CD1c-positive myeloid dendritic cell (primary cell): ENCODE data around the gene RPL39L.
"Not testable (repeated sequence)": the region's sequence is repeated elsewhere in the genome, so short reads cannot be mapped to it uniquely, and the experiment has no call there.

Experiments
- DNase-seq: peaks from one replicate; pipeline ENCODE4 v3.0.0-alpha.2; 2016; ENCODE audit errors: extremely low spot score

Gene RPL39L

DNA sequence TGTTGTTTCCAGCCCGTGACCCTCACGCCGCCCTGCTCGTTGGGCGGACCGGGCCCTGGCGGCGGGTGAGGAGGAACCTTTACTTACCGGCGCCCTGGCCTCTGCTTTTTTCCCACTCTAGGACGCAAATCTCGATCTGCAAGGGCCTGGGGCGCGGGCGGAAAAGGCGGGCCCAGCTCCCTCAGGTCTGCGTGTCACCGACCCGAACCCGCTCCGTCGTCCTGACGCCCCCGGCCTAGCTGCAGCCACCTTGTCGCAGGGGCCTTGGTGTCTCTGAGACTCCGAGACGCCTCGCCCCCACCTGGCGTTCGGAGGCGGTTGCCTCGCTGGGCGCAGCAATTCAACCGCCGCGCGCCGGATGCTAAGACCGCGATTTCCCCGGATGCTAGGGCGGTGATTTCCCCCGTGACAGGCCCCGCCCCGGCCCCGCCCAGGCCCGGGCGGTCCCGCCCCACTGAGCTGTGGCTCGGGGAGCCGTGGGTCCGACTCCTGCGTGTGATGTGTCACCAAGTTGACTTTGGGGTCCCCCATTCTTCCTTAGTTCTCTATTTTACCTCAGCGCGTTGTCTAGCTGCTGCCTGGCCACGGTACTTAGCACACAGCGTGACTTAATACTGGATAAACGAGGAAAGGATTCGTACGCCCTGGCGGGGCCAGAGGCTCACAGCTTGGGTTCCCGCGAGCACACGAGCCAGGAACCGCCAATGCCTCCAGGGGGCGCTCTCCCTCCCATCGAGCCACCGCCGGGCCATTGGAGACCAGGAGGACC, at the start of gene RPL39L:
Gene RPL39L (minus strand): TSS at position 371 of the 769 bp plus-strand sequence. CDS start 18,196 bp downstream, outside the sequence.
- peak; percentile 90 for DNase-seq

DNA sequence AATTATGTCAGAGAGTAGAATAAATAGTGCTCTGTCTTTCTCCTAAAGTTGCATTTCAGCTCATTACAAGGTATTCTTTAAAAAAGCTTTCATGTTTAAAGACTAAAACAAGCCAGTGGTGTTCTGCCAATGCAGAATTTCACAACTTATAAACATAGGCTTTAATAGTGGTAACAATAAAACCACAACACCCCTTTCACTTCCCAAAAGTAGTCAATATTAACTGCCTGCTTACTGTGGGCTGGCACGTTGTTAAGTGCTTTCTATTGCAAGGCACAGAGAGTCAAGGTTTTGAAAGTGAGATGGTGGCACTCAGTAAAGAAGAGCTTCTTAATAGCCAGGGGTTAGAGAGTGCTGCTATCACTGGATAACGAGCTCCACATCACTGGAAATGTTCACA, 49.6 kb upstream of the RPL39L start:
- peak; percentile 51 for DNase-seq

GRCh38 chr3:187186801-187187421, 47.6 kb upstream of the RPL39L start:
- no peak for DNase-seq

DNA sequence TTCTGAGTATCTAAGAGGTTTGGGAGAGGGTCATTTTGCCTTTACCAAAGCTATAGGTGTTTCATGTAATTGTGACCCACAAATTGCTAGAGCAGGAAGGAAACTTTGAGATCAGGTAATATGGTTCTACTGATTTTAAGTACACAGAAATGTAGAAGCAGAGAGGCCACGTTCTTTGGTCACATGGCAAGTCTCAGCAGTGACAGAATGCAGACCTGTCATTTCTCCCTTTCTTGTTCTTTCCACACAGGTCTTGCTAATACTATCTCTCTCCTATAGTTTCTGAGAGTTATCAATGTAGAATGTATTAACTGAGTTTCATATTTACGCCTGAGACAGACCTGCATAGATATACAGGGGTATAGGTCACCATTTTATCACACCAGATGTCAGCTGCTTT, 47.1 kb upstream of the RPL39L start:
- no peak for DNase-seq

DNA sequence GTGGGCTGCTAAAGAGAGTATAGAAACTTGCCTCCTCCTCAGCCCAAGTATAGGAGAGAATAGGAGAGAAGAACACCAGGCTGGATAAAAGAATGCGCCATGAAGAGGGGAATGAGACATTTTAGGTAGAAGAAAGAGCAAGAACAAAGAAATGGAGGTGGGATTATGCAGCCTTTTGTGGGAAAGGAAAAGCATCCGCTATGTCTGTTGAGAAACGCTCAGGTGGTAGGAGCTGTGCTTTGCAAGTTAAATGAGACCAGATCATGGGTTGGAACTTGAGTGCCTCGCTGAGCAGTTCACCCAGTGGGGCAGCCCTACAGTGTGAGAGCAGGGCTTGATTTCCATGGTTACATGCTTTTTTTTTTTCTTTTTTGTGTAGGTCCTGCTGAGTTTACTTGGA, 46.5 kb upstream of the RPL39L start:
- no peak for DNase-seq

DNA sequence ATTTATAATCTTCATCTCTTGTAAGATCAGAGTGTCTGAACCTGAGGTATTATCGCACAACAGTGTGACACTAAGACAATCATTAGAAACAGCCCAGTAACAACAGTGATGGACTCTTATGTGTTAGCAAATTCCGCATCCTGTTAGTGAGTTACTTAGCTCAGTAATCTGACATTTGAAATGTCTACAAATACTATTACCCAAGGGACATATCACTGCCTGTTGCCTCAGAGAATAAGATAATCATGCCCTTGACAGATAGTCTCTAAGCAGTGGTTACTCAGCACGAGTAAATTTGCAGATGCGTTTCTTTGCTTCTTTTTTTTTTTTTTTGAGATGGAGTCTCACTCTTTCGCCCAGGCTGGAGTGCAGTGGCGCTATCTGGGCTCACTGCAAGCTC, 44.6 kb upstream of the RPL39L start:
- DNase-seq = no peak

DNA sequence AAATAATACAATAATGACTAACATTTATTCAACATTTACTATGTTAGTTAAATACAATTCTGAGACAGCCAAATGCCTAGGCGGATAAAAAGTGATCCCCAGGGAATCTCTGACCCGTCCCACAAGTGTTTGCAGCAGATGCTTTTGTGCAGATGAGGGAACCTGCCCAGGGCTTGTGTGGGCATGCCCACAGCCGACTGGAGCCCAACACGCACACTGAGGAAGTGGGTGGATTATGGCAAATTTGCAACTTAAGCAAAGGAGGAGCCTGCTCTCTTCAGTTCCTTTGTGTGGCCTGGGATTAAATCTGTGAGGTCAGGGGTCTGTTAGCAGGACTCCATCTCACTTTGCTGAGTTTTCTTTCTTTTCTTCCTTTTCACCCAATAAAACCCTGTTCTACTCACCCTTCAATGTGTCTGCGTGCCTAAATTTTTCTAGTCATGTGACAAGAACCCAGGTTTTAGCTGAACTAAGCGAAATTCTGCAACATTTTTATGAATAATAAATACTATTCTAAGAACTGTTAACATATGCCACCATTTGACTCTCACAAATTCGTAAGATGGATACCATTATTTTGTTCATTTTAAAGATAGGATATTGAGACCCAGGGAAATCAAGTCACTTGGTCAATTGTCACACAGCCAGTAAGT, 44.0 kb upstream of the RPL39L start:
- peak; percentile 50 for DNase-seq

- no peak for DNase-seq
These were observed 42.3 kb upstream of the RPL39L start for GRCh38 chr3:187181454-187182170.

- no peak for DNase-seq
These were observed 33.6 kb upstream of the RPL39L start for GRCh38 chr3:187172929-187173328.

DNA sequence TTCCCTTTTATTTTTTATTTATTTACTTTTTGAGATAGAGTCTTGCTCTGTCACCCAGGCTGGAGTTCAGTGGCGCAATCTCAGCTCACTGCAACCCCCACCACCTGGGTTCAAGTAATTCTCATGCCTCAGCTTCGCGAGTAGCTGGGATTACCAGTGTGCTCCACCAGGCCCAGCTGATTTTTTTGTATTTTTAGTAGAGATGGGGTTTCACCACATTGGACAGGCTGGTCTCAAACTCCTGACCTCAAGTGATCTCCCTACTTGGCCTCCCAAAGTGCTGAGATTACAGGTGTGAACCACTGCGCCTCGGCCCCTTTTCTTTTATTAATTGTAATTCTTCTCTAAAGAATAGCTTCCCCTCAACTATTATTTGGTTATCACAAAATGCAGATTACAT, 31.6 kb upstream of the RPL39L start:
- DNase-seq = not testable (repeated sequence)

DNA sequence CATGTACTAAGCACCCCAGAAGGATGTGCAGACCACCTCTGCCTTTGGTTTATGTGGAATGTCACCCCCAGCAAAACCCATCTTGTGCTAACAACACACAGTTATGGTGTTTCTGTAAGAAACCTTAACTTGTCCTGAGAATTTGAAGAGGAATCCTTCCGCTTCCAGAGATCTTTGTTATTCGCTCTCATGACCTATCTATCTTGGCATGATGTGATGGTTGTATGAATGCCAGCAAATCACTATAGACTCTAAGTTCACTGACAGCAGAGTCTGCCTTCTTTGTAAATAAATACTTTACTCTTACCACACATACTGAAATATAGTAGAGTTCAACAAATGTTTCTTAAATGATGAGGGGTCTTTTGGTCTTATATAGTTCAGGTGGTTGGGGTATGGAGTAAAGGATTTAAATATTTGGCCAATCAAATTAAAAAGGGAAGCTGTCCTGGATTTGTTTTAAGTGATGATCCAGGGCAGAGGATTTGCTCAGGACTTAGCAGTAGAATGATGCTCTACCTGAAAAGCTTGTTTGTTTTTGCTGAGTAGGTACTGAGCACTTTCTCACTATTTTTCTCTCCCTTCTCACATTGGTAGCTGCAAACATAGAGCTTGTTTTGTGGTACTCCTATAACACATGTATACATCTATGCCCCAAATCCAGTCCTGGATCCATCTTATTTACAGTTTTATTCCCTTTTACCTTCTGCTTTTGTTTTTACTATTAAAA, 30.1 kb upstream of the RPL39L start:
- no peak for DNase-seq

- no peak for DNase-seq
These were observed 28.5 kb upstream of the RPL39L start for GRCh38 chr3:187167777-187168176.

DNA sequence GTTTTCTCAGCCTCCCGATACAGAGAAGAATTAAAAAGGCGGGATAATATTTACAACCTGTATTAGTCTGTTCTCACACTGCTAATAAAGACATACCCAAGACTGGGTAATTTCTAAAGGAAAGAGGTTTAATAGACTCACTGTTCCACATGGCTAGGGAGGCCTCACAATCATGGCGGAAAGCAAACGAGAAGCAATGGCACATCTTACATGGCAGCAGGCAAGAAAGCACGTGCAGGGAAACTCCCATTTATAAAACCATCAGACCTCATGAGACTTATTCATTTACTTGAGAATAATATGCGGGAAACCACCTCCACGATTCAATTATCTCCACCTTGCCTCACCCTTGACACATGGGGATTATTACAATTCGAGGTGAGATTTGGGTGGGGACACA, 27.5 kb upstream of the RPL39L start:
- DNase-seq = no peak

DNA sequence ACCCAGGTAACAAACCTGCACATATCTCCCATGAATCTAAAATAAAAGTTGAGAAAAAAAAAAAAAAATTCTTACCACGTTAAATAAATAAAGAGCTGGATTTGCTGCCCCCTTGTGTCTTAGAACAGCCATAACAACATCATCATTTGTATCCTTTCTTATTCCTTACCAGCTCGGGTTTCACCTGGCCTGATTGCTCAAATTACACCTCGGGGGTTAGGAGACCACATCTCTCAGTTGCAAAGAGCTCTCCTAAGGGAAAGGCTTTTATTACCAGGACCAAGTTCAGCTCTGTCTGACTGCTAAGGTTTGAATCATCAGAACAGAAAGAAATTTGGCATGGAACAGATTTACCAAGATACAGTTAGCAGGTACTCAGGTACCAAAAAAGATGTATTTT, 25.8 kb upstream of the RPL39L start:
- peak; percentile 73 for DNase-seq

- no peak for DNase-seq
These were observed 23.1 kb upstream of the RPL39L start for GRCh38 chr3:187162265-187162953.

DNA sequence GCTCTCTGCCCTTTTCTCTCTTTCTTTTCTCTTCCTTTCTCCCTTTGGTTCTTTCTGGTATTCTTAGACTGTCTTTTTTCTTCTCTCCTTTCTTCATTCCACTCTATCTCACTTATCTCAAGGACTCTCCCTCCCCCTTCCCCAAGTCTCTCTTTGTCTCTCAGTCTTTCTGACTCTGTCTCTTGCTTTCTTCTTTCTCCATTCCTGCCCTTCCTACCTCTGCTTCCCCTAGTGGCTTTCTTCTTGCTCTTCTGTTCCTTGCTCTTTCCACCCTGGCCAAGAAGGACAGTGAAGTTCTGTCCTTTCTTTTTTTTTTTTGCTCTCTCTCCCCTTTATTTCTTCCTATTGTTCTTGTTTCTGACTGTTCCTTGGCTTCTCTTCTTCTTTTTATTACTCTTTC, 22.3 kb upstream of the RPL39L start:
- no peak for DNase-seq

DNA sequence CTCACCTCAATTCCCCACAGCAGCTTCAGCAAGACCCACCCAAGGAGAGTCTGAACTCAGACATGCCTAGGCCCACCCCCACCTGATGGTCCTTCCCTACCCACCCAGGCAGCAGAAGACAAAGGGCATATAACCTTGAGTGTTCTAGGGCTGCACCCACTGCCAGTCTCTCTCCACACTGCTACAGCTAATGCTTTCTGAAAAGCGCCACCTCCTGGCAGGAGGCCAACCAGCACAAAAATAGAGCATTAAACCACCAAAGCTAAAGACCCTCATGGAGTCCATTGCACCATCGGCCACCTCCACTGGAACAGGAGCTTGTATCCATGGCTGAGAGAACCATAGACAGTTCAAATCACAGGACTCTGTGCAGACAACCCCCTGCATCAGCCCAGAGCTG, 11.3 kb upstream of the RPL39L start:
- peak; percentile 50 for DNase-seq

DNA sequence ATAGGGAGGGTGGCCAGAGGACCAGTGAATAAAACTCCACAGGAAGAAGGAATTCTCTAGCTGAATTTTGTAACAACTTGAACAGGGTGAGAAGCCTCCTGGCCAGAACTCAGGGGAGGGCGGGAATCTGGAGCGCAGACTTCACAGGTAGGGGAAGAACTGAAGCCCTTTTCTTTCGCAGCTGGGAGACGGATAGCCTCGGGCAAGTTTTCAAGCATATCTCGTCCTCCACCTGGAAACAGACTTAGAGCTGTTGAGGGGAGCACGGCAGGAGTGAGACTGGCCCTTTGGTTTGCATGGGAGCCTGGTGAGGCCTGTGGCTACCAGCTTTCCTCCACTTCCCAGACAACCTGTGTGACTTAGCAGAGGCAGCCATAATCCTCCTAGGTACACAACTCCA, 10.9 kb upstream of the RPL39L start:
- DNase-seq = no peak

DNA sequence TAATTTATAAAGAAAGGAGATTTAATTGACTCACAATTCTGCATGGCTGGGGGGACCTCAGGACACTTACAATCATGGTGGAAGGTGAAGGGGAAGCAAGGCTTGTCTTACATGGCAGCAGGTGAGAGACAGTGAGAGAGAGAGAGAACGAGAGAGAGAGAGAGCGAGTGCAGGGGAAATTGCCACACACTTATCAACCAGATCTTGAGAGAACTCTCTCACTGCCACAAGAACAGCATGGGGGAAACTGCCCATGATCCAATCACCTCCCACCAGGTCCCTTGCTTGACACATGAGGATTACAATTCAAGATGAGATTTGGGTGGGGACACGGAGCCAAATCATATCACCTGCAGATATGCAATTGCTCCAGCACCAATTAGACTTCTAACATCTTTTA, 7.1 kb upstream of the RPL39L start:
- DNase-seq = no peak

DNA sequence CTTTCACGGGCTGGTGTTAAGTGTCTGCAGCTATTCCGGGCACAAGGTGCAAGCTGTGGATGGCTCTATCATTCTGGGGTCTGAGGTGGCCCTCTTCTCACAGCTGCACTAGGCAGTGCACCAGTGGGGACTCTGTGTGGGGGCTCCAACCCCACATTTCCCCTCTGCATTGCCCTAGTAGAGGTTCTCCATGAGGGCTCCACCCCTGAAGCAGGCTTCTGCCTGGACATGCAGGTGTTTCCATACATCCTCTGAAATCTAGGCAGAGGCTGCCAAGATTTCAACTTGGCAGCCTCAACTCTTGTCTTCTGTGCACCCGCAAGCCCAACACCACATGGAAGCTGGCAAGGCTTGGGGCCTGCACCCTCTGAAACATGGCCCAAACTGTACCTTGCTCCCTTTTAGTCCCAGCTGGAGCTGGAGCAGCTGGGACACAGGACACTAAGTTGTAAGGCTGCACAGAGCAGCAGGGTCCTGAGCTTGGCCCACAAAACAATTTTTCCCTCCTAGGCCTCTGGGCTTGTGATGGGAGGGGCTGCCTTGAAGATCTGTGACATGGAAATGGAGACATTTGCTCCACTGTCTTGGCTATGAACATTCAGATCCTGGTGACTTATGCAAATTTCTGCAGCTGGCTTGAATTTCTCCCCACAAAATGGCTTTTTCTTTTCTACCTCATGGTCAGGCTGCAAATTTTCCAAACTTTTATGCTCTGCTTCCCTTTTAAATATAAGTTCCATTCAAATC, 6.0 kb upstream of the RPL39L start:
- no peak for DNase-seq
